Measurements from ENCODE around the gene SLC31A2.

Gene SLC31A2

GRCh38 chr9:113151696-113152630 is 1.2 kb downstream of the SLC31A2 start:
- DNase-seq: no peak

- no peak for DNase-seq
Measured at GRCh38 chr9:113152699-113153098, 1.9 kb downstream of the SLC31A2 start.

GRCh38 chr9:113153599-113153998 is 2.8 kb downstream of the SLC31A2 start:
- no peak for DNase-seq

GRCh38 chr9:113154471-113154870 is 3.7 kb downstream of the SLC31A2 start:
- no peak for DNase-seq

GRCh38 chr9:113154946-113155345 is 4.1 kb downstream of the SLC31A2 start:
- no peak for DNase-seq

GRCh38 chr9:113155911-113156588 is 5.2 kb downstream of the SLC31A2 start:
- peak; percentile 54 for DNase-seq

- no peak for DNase-seq
Measured at GRCh38 chr9:113156880-113157279, 6.1 kb downstream of the SLC31A2 start.

GRCh38 chr9:113158446-113158845 is 7.6 kb downstream of the SLC31A2 start:
- DNase-seq: no peak

- DNase-seq: no peak
Measured at GRCh38 chr9:113160571-113160970, 9.8 kb downstream of the SLC31A2 start.

GRCh38 chr9:113163001-113163400 is 12.2 kb downstream of the SLC31A2 start:
- no peak for DNase-seq

GRCh38 chr9:113164536-113165300 is 13.9 kb downstream of the SLC31A2 start:
- DNase-seq: no peak

- no peak for DNase-seq
Measured at GRCh38 chr9:113166039-113166438, 15.2 kb downstream of the SLC31A2 start.

GRCh38 chr9:113168809-113169208 is 18.0 kb downstream of the SLC31A2 start:
- no peak for DNase-seq

- no peak for DNase-seq
Measured at GRCh38 chr9:113173341-113173740, 22.5 kb downstream of the SLC31A2 start.

GRCh38 chr9:113176803-113177202 is 26.0 kb downstream of the SLC31A2 start:
- DNase-seq: no peak

- DNase-seq: no peak
Measured at GRCh38 chr9:113177251-113177650, 26.4 kb downstream of the SLC31A2 start.

- no peak for DNase-seq
Measured at GRCh38 chr9:113178087-113178486, 27.3 kb downstream of the SLC31A2 start.

- no peak for DNase-seq
Measured at GRCh38 chr9:113179839-113180238, 29.0 kb downstream of the SLC31A2 start.

- no peak for DNase-seq
Measured at GRCh38 chr9:113181165-113181564, 30.4 kb downstream of the SLC31A2 start.

- no peak for DNase-seq
Measured at GRCh38 chr9:113183956-113184488, 33.2 kb downstream of the SLC31A2 start.

GRCh38 chr9:113184539-113184938 is 33.7 kb downstream of the SLC31A2 start:
- DNase-seq: no peak

- DNase-seq: no peak
Measured at GRCh38 chr9:113185271-113185670, 34.5 kb downstream of the SLC31A2 start.

GRCh38 chr9:113186137-113186755 is 35.4 kb downstream of the SLC31A2 start:
- no peak for DNase-seq
